Stomach (tissue), 4 donors: ENCODE results near the gene WWOX.

Experiments used
- CTCF ChIP-seq, 7 experiments: fragments of 450-650 bp in 4 of 7; fragments of 200-600 bp in 3 of 7; sonication (generic) in 3 of 7; IDR thresholded peaks; one replicate each; pipeline ENCODE4 v1.5.1; 2016 to 2019; ENCODE audit warnings: antibody characterized with exemption in 7 of 7, control low read depth in 2 of 7, mild to moderate bottlenecking in 1 of 7
- EP300 ChIP-seq: sonication (generic); formaldehyde crosslinking; IDR thresholded peaks from one replicate; pipeline ENCODE4 v1.6.1; 2017; ENCODE audit warnings: antibody characterized with exemption
- POLR2A ChIP-seq, 4 donors: fragments of 450-650 bp; IDR thresholded peaks; one replicate each; pipeline ENCODE4 v1.6.1; 2016; ENCODE audit warnings: antibody characterized with exemption in 4 of 4, control low read depth in 2 of 4, mild to moderate bottlenecking in 1 of 4, moderate library complexity in 1 of 4

- TF ChIP-seq CTCF (IDR thresholded peaks at IDR 0.05) (no peak), POLR2A (IDR thresholded peaks at IDR 0.05) (no peak), EP300 (no peak)
These were observed 1111.2 kb downstream of the WWOX start for GRCh38 chr16:79210607-79211006.
